Ammon's horn (tissue), 1 donor: ENCODE data around the gene IL7R.
A peak's percentile ranks its signal among the peaks of the same experiment; 100 is the strongest.

Source experiments
- DNase-seq: peaks from one replicate; pipeline ENCODE4 v3.0.0-alpha.2; 2016; ENCODE audit warnings: low spot score

The IL7R gene

GRCh38 chr5:35904443-35905132, 47.9 kb downstream of the IL7R start:
- no peak for DNase-seq

GRCh38 chr5:35908228-35908627, 51.5 kb downstream of the IL7R start:
- DNase-seq, result no peak

- DNase-seq, result no peak
These were observed 52.1 kb downstream of the IL7R start for GRCh38 chr5:35908814-35909213.

- no peak for DNase-seq
These were observed 62.5 kb downstream of the IL7R start for GRCh38 chr5:35919191-35919590.

GRCh38 chr5:35920890-35921289, 64.2 kb downstream of the IL7R start:
- no peak for DNase-seq

DNA sequence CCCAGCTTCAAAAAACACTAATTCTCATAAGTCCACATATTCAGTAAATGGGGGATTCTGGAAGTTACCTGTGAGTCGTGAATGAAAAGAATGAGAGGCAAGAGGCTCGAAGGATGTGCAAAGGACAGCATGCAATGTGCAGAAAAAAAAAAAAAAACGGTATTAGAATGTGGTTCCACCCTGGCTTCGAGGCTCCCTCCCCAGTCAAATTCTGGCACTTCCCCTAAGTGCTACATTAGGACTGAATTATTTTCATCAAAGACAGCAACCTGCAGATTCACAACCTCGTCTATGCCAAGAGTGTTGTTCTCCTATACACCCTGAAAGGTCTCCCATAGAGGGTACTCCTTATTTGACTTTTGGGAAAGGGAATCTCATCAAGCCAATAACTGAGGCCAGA, 65.2 kb downstream of the IL7R start:
- DNase-seq, result no peak

- DNase-seq, result no peak
These were observed 65.8 kb downstream of the IL7R start for GRCh38 chr5:35922468-35922867.

DNA sequence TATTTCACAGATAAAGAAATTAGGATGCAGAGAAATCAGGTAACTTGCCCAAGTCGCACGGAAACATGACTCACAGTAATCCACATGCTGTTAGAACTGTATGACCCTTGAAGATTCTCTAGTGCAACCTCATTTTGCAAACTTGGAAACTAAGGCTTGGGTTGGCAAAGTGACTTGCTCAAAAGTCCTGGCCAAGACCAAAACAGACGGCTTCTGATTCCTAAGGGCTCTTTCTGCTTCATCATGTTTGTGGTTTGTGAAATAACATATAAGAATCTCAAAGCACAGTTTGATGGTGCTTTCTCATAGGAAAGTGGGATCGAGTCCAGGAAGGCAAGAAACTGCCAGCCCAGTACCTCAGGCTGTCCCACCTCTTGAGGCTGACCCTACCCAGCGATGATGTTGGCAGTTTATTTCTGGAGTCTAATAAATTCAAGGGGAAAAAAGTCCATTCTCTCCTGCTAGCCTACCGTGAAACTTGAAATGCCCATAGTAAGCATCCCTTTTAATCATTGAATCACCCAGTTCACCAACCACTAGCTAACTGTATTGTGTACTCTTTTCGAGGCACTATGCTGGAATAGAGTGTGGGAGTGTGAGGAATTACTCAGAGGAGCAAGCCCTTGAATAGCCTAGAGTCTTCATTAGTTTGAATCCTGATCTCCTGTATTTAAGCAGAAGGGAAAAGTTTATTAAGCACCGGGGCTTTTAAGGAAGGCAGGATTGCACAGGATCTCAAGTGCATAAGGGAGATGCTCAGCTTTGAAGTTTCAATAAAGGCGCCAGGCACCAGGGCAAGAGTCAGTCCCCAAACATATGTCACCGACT, 67.6 kb downstream of the IL7R start:
- no peak for DNase-seq

GRCh38 chr5:35924950-35925722, 68.4 kb downstream of the IL7R start:
- DNase-seq, result peak; percentile 87

DNA sequence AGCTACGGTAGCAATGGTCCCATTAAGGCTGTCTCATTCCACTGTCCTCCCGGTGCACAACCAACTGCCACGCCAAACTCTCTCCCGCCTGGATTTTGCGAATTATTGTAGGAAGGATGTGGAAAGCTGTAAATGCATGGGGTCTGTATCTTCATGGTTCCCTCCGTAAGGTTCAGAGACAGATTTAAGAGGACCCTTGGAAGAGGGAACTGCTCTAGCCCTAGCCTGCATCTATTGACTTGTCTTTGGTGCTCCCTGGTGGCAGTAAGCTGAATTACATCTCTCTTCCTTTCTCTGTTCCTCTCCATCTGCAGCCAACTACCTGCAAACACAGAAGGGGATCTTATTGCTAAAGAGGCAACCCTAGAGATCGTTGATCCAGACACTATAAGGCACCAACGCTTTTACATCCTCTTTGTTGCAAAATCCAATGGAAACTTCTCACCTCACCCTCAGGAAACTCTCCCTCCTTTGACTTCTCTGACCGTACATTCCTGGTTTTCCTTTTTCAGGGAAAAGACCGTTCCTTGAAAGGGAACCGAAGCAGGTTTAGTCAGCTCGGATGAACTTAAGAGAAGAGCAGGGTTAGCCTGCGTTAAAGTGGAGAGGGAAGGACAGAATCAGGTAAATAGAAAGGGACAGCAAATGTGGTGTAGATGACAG, 69.8 kb downstream of the IL7R start:
- DNase-seq, result peak; percentile 82
